HepG2 (cell line): ENCODE data around the gene HS3ST3B1. TPM values are rescaled to one million over a fixed set of nuclear protein-coding genes. Genes with fewer than 3 reads are reported as not detected.

Experiments used
- AGO1 ChIP-seq: fragments of 200-400 bp; formaldehyde crosslinking; IDR thresholded peaks from 2 replicates; pipeline ENCODE4 v1.6.1; 2017; ENCODE audit warnings: mild to moderate bottlenecking, low read depth, low read length, moderate library complexity; ENCODE audit not compliant: poor library complexity, severe bottlenecking
- HOXA3 ChIP-seq: sonication (generic); formaldehyde crosslinking; IDR thresholded peaks from 2 replicates; pipeline ENCODE4 v1.5.0; 2020; ENCODE audit warnings: missing genetic modification reagents
- HOXA7 ChIP-seq: sonication (generic); formaldehyde crosslinking; IDR thresholded peaks from 2 replicates; pipeline ENCODE4 v1.8.1; 2022; ENCODE audit warnings: mild to moderate bottlenecking, missing genetic modification reagents, moderate library complexity
- NR0B2 ChIP-seq: sonication (generic); formaldehyde crosslinking; IDR thresholded peaks from 2 replicates; pipeline ENCODE4 v1.4.0; 2020; ENCODE audit warnings: mild to moderate bottlenecking, missing genetic modification reagents
- PRMT3 ChIP-seq: sonication (generic); formaldehyde crosslinking; IDR thresholded peaks from 2 replicates; pipeline ENCODE4 v1.8.1; 2022; ENCODE audit warnings: low read depth, mild to moderate bottlenecking, moderate library complexity, missing genetic modification reagents, borderline replicate concordance
- SMAD3 ChIP-seq: sonication (generic); formaldehyde crosslinking; IDR thresholded peaks from 2 replicates; pipeline ENCODE4 v1.4.0; 2020; ENCODE audit warnings: missing genetic modification reagents
- TSC22D2 ChIP-seq: sonication (generic); formaldehyde crosslinking; IDR thresholded peaks from 2 replicates; pipeline ENCODE4 v1.5.1; 2020; ENCODE audit warnings: missing genetic modification reagents, mild to moderate bottlenecking, borderline replicate concordance
- ZFP1 ChIP-seq: IDR thresholded peaks from 2 replicates; pipeline ENCODE4 v1.6.1; 2016
- ZNF136 ChIP-seq: sonication (generic); formaldehyde crosslinking; IDR thresholded peaks from 2 replicates; pipeline ENCODE4 v1.8.1; 2022; ENCODE audit warnings: low read depth, mild to moderate bottlenecking, moderate library complexity, missing genetic modification reagents
- ZNF891 ChIP-seq: sonication (generic); formaldehyde crosslinking; IDR thresholded peaks from 2 replicates; pipeline ENCODE4 v1.5.0; 2020; ENCODE audit warnings: mild to moderate bottlenecking, missing genetic modification reagents
- polyA plus RNA-seq, 8 experiments: library from polyadenylated mRNA; depleted of rRNA in 3 of 8; stranded (reverse) in 7 of 8; unstranded in 1 of 8; fragments of >200 nt; fragmentation: Illumina TruSeq in 4 of 8; extraction: Trizol in 4 of 8; gene quantifications; 2 replicates each; pipeline versions ENCODE4 v1.2.1 to v1.2.3, GENCODE V29; 2011 to 2016; ENCODE audit warnings: low read depth in 4 of 8, missing spikeins in 1 of 8, mixed read lengths in 1 of 8; ENCODE audit not compliant: insufficient read depth in 1 of 8
- total RNA-seq, 5 experiments: library from RNA; depleted of rRNA; stranded (reverse); fragments of >200 nt; fragmentation: Illumina TruSeq; extraction: Trizol; gene quantifications; 2 replicates each; pipeline ENCODE4 v1.2.3, GENCODE V29; 2016; ENCODE audit warnings: low read depth in 1 of 5
- TF ChIP-seq, protein P1 (sequence below): sonication (generic); formaldehyde crosslinking; IDR thresholded peaks from 2 replicates; pipeline ENCODE4 v1.4.0; 2020; ENCODE audit warnings: missing genetic modification reagents
- TF ChIP-seq, protein P2 (sequence below): sonication (generic); formaldehyde crosslinking; IDR thresholded peaks from 2 replicates; pipeline ENCODE4 v1.4.0; 2020; ENCODE audit warnings: mild to moderate bottlenecking, missing genetic modification reagents
- TF ChIP-seq, protein P3 (sequence below): sonication (generic); formaldehyde crosslinking; IDR thresholded peaks from 2 replicates; pipeline ENCODE4 v1.5.1; 2020; ENCODE audit warnings: missing genetic modification reagents, mild to moderate bottlenecking, borderline replicate concordance
- TF ChIP-seq, protein P4 (sequence below): sonication (generic); formaldehyde crosslinking; IDR thresholded peaks from 2 replicates; pipeline ENCODE4 v1.9.0; 2021; ENCODE audit warnings: mild to moderate bottlenecking, missing genetic modification reagents

The HS3ST3B1 gene
- total and polyA plus RNA-seq, 2 of the 13 experiments (the other 11 are each of a cell fraction or from before 2014, with no cell fraction given) = 15.7 to 39.5 TPM

- TF ChIP-seq SMAD3 (CRISPR knock-in tag) (no peak), PRMT3 (no peak), ZFP1 (no peak), ZNF136 (no peak), AGO1 (no peak), HOXA7 (CRISPR knock-in tag) (no peak), HOXA3 (CRISPR knock-in tag) (no peak), ZNF891 (CRISPR knock-in tag) (no peak), NR0B2 (CRISPR knock-in tag) (no peak), TSC22D2 (CRISPR knock-in tag) (no peak)
- TF ChIP-seq, protein P1, sequence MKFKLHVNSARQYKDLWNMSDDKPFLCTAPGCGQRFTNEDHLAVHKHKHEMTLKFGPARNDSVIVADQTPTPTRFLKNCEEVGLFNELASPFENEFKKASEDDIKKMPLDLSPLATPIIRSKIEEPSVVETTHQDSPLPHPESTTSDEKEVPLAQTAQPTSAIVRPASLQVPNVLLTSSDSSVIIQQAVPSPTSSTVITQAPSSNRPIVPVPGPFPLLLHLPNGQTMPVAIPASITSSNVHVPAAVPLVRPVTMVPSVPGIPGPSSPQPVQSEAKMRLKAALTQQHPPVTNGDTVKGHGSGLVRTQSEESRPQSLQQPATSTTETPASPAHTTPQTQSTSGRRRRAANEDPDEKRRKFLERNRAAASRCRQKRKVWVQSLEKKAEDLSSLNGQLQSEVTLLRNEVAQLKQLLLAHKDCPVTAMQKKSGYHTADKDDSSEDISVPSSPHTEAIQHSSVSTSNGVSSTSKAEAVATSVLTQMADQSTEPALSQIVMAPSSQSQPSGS (CRISPR knock-in tag) = peak; percentile 37; the same call in 1 of the 2 replicates
- TF ChIP-seq, protein P2, sequence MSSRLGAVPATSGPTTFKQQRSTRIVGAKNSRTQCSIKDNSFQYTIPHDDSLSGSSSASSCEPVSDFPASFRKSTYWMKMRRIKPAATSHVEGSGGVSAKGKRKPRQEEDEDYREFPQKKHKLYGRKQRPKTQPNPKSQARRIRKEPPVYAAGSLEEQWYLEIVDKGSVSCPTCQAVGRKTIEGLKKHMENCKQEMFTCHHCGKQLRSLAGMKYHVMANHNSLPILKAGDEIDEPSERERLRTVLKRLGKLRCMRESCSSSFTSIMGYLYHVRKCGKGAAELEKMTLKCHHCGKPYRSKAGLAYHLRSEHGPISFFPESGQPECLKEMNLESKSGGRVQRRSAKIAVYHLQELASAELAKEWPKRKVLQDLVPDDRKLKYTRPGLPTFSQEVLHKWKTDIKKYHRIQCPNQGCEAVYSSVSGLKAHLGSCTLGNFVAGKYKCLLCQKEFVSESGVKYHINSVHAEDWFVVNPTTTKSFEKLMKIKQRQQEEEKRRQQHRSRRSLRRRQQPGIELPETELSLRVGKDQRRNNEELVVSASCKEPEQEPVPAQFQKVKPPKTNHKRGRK (CRISPR knock-in tag) = no peak
- TF ChIP-seq, protein P3, sequence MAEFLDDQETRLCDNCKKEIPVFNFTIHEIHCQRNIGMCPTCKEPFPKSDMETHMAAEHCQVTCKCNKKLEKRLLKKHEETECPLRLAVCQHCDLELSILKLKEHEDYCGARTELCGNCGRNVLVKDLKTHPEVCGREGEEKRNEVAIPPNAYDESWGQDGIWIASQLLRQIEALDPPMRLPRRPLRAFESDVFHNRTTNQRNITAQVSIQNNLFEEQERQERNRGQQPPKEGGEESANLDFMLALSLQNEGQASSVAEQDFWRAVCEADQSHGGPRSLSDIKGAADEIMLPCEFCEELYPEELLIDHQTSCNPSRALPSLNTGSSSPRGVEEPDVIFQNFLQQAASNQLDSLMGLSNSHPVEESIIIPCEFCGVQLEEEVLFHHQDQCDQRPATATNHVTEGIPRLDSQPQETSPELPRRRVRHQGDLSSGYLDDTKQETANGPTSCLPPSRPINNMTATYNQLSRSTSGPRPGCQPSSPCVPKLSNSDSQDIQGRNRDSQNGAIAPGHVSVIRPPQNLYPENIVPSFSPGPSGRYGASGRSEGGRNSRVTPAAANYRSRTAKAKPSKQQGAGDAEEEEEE (CRISPR knock-in tag) = no peak
- TF ChIP-seq, protein P4, sequence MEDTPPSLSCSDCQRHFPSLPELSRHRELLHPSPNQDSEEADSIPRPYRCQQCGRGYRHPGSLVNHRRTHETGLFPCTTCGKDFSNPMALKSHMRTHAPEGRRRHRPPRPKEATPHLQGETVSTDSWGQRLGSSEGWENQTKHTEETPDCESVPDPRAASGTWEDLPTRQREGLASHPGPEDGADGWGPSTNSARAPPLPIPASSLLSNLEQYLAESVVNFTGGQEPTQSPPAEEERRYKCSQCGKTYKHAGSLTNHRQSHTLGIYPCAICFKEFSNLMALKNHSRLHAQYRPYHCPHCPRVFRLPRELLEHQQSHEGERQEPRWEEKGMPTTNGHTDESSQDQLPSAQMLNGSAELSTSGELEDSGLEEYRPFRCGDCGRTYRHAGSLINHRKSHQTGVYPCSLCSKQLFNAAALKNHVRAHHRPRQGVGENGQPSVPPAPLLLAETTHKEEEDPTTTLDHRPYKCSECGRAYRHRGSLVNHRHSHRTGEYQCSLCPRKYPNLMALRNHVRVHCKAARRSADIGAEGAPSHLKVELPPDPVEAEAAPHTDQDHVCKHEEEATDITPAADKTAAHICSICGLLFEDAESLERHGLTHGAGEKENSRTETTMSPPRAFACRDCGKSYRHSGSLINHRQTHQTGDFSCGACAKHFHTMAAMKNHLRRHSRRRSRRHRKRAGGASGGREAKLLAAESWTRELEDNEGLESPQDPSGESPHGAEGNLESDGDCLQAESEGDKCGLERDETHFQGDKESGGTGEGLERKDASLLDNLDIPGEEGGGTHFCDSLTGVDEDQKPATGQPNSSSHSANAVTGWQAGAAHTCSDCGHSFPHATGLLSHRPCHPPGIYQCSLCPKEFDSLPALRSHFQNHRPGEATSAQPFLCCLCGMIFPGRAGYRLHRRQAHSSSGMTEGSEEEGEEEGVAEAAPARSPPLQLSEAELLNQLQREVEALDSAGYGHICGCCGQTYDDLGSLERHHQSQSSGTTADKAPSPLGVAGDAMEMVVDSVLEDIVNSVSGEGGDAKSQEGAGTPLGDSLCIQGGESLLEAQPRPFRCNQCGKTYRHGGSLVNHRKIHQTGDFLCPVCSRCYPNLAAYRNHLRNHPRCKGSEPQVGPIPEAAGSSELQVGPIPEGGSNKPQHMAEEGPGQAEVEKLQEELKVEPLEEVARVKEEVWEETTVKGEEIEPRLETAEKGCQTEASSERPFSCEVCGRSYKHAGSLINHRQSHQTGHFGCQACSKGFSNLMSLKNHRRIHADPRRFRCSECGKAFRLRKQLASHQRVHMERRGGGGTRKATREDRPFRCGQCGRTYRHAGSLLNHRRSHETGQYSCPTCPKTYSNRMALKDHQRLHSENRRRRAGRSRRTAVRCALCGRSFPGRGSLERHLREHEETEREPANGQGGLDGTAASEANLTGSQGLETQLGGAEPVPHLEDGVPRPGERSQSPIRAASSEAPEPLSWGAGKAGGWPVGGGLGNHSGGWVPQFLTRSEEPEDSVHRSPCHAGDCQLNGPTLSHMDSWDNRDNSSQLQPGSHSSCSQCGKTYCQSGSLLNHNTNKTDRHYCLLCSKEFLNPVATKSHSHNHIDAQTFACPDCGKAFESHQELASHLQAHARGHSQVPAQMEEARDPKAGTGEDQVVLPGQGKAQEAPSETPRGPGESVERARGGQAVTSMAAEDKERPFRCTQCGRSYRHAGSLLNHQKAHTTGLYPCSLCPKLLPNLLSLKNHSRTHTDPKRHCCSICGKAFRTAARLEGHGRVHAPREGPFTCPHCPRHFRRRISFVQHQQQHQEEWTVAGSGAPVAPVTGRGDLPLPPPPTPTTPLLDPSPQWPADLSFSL (CRISPR knock-in tag) = no peak
Measured at GRCh38 chr17:14373614-14374259, 72.9 kb downstream of the HS3ST3B1 start (continued).
